ENCODE data around the gene HSD17B12.

HSD17B12 gene

DNA sequence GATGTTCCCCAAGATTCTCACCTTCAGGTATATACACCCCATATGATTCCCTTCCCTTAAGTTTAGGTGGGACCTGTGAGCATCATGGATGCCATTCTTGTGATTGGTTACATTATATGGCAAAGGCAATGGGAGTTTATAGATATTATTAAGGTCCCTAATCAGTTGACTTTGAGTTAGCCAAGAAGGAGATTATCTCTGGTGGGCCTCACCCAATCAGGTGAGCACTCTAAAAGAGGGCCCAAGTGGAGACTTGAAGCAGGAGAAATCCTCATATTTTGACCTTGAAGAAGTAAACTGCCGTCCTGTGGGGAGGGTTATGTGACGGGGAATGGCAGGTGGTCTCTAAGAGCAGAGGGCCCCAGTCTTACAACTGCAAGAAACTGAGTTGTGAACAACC lies 94.2 kb downstream of the HSD17B12 start:
- no peak for DNase-seq (ENCODE audit: low read depth)
- TF ChIP-seq, protein P1, sequence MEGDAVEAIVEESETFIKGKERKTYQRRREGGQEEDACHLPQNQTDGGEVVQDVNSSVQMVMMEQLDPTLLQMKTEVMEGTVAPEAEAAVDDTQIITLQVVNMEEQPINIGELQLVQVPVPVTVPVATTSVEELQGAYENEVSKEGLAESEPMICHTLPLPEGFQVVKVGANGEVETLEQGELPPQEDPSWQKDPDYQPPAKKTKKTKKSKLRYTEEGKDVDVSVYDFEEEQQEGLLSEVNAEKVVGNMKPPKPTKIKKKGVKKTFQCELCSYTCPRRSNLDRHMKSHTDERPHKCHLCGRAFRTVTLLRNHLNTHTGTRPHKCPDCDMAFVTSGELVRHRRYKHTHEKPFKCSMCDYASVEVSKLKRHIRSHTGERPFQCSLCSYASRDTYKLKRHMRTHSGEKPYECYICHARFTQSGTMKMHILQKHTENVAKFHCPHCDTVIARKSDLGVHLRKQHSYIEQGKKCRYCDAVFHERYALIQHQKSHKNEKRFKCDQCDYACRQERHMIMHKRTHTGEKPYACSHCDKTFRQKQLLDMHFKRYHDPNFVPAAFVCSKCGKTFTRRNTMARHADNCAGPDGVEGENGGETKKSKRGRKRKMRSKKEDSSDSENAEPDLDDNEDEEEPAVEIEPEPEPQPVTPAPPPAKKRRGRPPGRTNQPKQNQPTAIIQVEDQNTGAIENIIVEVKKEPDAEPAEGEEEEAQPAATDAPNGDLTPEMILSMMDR (IDR thresholded peaks at IDR 0.05; ENCODE audit: control insufficient read depth, extremely low read depth, insufficient read depth) = no peak
- no peak overlapping the region for H3K4me3 ChIP-seq (ENCODE audit: low read depth, low read length)

DNA sequence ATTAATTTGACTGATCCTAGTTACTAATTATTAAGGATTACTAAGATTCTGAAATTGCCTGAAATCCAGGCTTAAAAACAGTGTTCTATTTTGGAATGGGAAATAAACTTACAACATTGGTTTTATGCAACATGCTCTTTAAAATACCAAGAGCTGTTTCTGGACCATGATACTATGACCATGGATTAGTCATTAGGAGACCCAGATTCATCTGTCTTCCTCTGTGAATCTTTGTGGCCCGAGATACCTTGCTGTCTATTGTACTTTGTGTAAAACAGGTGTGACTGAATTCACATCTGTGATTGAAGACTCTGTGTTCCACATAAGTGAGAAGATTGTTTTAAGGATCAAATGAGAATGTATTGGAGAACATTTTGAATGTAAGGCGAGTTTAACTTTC lies 98.8 kb downstream of the HSD17B12 start:
- no peak overlapping the region for H3K4me3 ChIP-seq (ENCODE audit: low read depth, low read length)
- no peak for DNase-seq (ENCODE audit: low read depth)
- TF ChIP-seq, protein P1 (IDR thresholded peaks at IDR 0.05; ENCODE audit: control insufficient read depth, extremely low read depth, insufficient read depth) = no peak

DNA sequence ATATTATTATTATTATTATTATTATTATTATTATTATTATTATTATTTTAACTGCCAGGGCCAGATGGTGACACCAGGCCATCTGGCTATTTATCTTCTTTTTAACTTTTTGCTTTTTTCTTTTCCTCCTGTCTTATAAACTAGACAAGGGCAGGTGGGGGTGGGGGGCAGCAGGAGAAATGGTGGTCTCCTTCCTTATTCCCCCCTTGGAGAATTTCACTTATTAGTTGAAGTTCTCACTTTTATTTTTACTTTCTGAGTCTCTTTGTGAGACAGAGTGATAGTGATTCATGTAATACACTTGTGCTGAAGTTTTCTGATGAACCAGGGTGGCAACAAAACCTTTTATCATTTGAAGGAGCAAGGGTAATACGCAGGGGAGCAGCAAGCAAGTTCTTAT lies 103.8 kb downstream of the HSD17B12 start:
- TF ChIP-seq, protein P1 (IDR thresholded peaks at IDR 0.05; ENCODE audit: control insufficient read depth, extremely low read depth, insufficient read depth) = no peak
- no peak for DNase-seq (ENCODE audit: low read depth)
- H3K4me3 ChIP-seq (ENCODE audit: low read depth, low read length) = no peak overlapping the region

DNA sequence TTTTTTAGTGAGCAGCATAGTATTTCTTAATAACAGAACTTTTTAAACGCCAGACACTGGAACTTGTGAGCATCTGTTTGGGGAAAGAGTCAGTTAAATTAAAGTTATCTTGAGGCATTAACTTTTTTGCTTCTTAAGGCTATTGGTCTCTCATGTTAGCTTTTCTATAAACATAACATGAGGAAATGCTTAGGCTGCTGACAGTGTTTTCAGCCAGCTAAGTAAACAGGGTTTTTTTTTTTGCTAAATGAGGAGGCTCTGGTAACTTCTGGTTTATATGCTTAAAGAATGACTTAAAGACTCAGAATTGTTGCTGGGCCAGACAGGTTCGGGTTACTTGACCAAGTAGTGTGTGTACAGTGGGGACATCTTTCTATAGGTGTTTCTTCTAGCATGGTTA lies 104.3 kb downstream of the HSD17B12 start:
- H3K4me3 ChIP-seq (ENCODE audit: low read depth, low read length) = no peak overlapping the region
- TF ChIP-seq, protein P1 (IDR thresholded peaks at IDR 0.05; ENCODE audit: control insufficient read depth, extremely low read depth, insufficient read depth) = no peak
- no peak for DNase-seq (ENCODE audit: low read depth)

DNA sequence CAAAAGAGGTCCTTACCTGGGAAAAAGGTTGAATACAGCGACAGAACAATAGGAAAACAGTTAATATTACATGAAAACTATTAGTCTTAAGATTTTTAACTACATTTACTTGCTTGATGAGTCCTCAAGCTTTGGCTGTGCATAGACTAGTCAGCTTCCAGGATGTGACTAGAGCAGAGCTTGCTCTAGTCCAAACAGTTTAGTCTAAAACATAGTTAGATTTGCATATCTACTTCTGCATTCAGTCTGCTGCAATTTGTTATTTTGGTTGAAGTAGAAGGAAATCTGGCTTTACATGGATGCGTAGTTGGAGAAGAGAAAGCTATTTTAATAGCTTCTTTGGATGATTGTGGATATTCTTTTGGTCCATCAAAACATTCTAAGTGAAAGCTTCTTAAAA lies 104.8 kb downstream of the HSD17B12 start:
- DNase-seq (ENCODE audit: low read depth) = no peak
- no peak overlapping the region for H3K4me3 ChIP-seq (ENCODE audit: low read depth, low read length)
- TF ChIP-seq, protein P1 (IDR thresholded peaks at IDR 0.05; ENCODE audit: control insufficient read depth, extremely low read depth, insufficient read depth) = no peak

DNA sequence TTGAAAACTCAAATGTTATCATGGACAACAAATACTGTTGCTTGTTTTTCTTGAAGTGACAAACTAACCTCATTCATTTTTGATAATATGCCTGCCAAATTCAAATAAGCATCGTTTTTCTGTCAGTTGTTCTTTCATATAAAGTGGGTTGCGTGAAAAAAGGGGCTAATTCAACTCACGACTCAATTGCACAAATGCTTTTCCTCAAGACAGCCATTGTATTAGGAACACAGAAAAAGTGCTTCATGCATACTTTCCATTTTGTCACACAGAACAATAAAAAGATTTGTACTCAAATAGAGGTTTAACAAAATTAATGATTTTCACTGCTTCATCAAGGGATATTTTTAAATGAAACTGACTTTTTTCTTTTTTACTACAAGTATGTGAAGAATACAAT lies 105.5 kb downstream of the HSD17B12 start:
- no peak overlapping the region for H3K4me3 ChIP-seq (ENCODE audit: low read depth, low read length)
- TF ChIP-seq, protein P1 (IDR thresholded peaks at IDR 0.05; ENCODE audit: control insufficient read depth, extremely low read depth, insufficient read depth) = no peak
- DNase-seq (ENCODE audit: low read depth) = no peak

DNA sequence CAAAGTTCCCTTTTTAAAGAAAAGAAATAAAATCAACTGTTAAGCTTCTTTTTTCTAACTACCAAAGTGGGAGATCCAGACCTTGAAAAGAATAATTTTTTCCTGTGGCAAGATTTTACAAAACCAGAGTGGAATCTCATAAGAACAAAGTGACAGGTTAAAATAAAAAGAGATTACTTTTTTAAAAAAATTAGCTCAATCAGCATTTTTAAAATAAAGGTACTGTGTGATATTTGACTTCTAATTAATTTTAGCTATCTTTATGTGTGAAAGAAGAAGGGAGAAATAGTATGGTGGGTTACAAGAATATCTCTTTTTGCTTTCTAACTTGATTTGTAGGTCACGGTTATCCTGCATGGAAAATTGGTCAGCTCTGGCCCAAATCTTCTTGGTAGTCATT lies 107.3 kb downstream of the HSD17B12 start:
- no peak overlapping the region for H3K4me3 ChIP-seq (ENCODE audit: low read depth, low read length)
- TF ChIP-seq, protein P1 (IDR thresholded peaks at IDR 0.05; ENCODE audit: control insufficient read depth, extremely low read depth, insufficient read depth) = no peak
- DNase-seq (ENCODE audit: low read depth) = no peak

Data from LNCaP clone FGC (cell line).